Neuronal stem cell (in vitro differentiated cells): ENCODE results near the gene MRAP2.
"Not testable (repeated sequence)": the region's sequence is repeated elsewhere in the genome, so short reads cannot be mapped to it uniquely, and the experiment has no call there.

Experiments
- DNase-seq: peaks from one replicate; pipeline ENCODE4 v3.0.0-alpha.2; 2013; ENCODE audit warnings: low spot score
- H2AFZ ChIP-seq: one replicate; pipeline ENCODE4 v1.6.1; 2013; ENCODE audit warnings: mild to moderate bottlenecking, low read length, inconsistent platforms
- H2AK5ac ChIP-seq: 2 replicates; pipeline ENCODE4 v1.6.1; 2013; ENCODE audit warnings: low read depth, mild to moderate bottlenecking, inconsistent platforms, low read length, moderate library complexity, mixed read lengths
- H2BK120ac ChIP-seq: 2 replicates; pipeline ENCODE4 v1.6.1; 2013; ENCODE audit warnings: low read depth, mild to moderate bottlenecking, inconsistent platforms, low read length, moderate library complexity, mixed read lengths
- H2BK12ac ChIP-seq: one replicate; pipeline ENCODE4 v1.6.1; 2013; ENCODE audit warnings: low read length, inconsistent platforms
- H2BK15ac ChIP-seq: 2 replicates; pipeline ENCODE4 v1.6.1; 2013; ENCODE audit warnings: mild to moderate bottlenecking, low read length, inconsistent platforms, mixed read lengths
- H2BK5ac ChIP-seq: one replicate; pipeline ENCODE4 v1.6.1; 2013; ENCODE audit warnings: inconsistent platforms, mild to moderate bottlenecking, low read length, moderate library complexity
- H3K14ac ChIP-seq: one replicate; pipeline ENCODE4 v1.6.1; 2013; ENCODE audit warnings: low read length, inconsistent platforms
- H3K18ac ChIP-seq: 2 replicates; pipeline ENCODE4 v1.6.1; 2013; ENCODE audit warnings: low read length, inconsistent platforms
- H3K23ac ChIP-seq: 2 replicates; pipeline ENCODE4 v1.6.1; 2013; ENCODE audit warnings: low read depth, mild to moderate bottlenecking, mixed read lengths, low read length, inconsistent platforms; ENCODE audit not compliant: poor library complexity
- H3K27ac ChIP-seq: replicated peaks from 3 replicates; pipeline ENCODE4 v1.5.1; 2013; ENCODE audit warnings: low read length, inconsistent platforms
- H3K27me3 ChIP-seq, 3 experiments: 2 replicates each; pipeline ENCODE4 v1.6.1; 2013; ENCODE audit warnings: low read length in 3 of 3, mild to moderate bottlenecking in 2 of 3, inconsistent platforms in 1 of 3, low read depth in 1 of 3, mixed read lengths in 1 of 3, moderate library complexity in 1 of 3; ENCODE audit not compliant: control insufficient read depth in 3 of 3, insufficient read depth in 3 of 3
- H3K36me3 ChIP-seq, 2 donors: replicated peaks in 1 of 2; 2 replicates each; pipeline ENCODE4 v1.6.1; 2013; ENCODE audit warnings: low read length in 2 of 2; ENCODE audit not compliant: control insufficient read depth in 2 of 2, insufficient read depth in 2 of 2
- H3K4ac ChIP-seq: 2 replicates; pipeline ENCODE4 v1.6.1; 2013; ENCODE audit warnings: inconsistent platforms, mild to moderate bottlenecking, low read length, moderate library complexity
- H3K4me1 ChIP-seq, 2 donors: 1 replicate in 1 of 2; 2 replicates in 1 of 2; pipeline ENCODE4 v1.6.1; 2013; ENCODE audit warnings: low read length in 2 of 2, low read depth in 1 of 2; ENCODE audit not compliant: control insufficient read depth in 2 of 2, insufficient read depth in 1 of 2
- H3K4me2 ChIP-seq: one replicate; pipeline ENCODE4 v1.6.1; 2013; ENCODE audit warnings: mild to moderate bottlenecking, low read length, inconsistent platforms; ENCODE audit not compliant: insufficient read depth, poor library complexity, severe bottlenecking
- H3K4me3 ChIP-seq, 2 donors: 2 replicates each; pipeline ENCODE4 v1.5.1; 2013; ENCODE audit warnings: low read length in 2 of 2, mild to moderate bottlenecking in 2 of 2, inconsistent platforms in 1 of 2, moderate library complexity in 1 of 2
- H3K79me1 ChIP-seq: one replicate; pipeline ENCODE4 v1.6.1; 2013; ENCODE audit warnings: low read depth, mild to moderate bottlenecking, inconsistent platforms, low read length, moderate library complexity
- H3K9ac ChIP-seq: one replicate; pipeline ENCODE4 v1.6.1; 2013; ENCODE audit warnings: mild to moderate bottlenecking, low read depth, low read length, inconsistent platforms; ENCODE audit not compliant: poor library complexity
- H3K9me3 ChIP-seq, 2 donors: replicated peaks in 1 of 2; 2 replicates each; pipeline versions ENCODE3 to v1.6.1; 2013; ENCODE audit warnings: low read length in 2 of 2, mild to moderate bottlenecking in 2 of 2, inconsistent platforms in 1 of 2, low read depth in 1 of 2, mixed read lengths in 1 of 2, moderate library complexity in 1 of 2; ENCODE audit not compliant: control insufficient read depth in 2 of 2, insufficient read depth in 1 of 2
- H4K8ac ChIP-seq: one replicate; pipeline ENCODE4 v1.6.1; 2013; ENCODE audit warnings: low read depth, mild to moderate bottlenecking, inconsistent platforms, low read length, moderate library complexity
- H4K91ac ChIP-seq: one replicate; pipeline ENCODE4 v1.6.1; 2013; ENCODE audit warnings: low read length, low read depth, mild to moderate bottlenecking, inconsistent platforms; ENCODE audit not compliant: poor library complexity
- WGBS, 2 donors: extraction: QIAGEN DNeasy Blood & Tissue Kit; methylation state at CpG; one replicate each; pipeline ENCODE4 v1.1.7; 2013; ENCODE audit warnings: missing lambda C conversion rate in 2 of 2, mixed read lengths in 1 of 2; ENCODE audit not compliant: insufficient read length in 2 of 2, insufficient replicate concordance in 1 of 2; ENCODE audit errors: extremely low coverage in 2 of 2; 5-methylcytosine and 5-hydroxymethylcytosine counted together

MRAP2 gene

GRCh38 chr6:84028350-84028749, 5.2 kb upstream of the MRAP2 start:
- H2BK12ac ChIP-seq, result no peak overlapping the region
- H3K27ac ChIP-seq, result no peak overlapping the region
- H2AFZ ChIP-seq, result no peak overlapping the region
- no peak overlapping the region for H2AK5ac ChIP-seq
- H3K23ac ChIP-seq, result no peak overlapping the region
- H3K4ac ChIP-seq, result no peak overlapping the region
- no peak overlapping the region for H3K9ac ChIP-seq
- no peak overlapping the region for H4K8ac ChIP-seq
- no peak overlapping the region for H3K14ac ChIP-seq
- H2BK5ac ChIP-seq, result no peak overlapping the region
- no CpG with 5 or more reads among the region's 1 CpG for WGBS, 2 donors
- no peak overlapping the region for H3K4me3 ChIP-seq
- H2BK120ac ChIP-seq, result no peak overlapping the region
- peaks cover 0 to 15% (median 4%) of the 10 kb centered on the region in 3 experiments for H3K27me3 ChIP-seq
- no peak overlapping the region for H3K4me2 ChIP-seq
- H4K91ac ChIP-seq, result no peak overlapping the region
- no peak overlapping the region for H2BK15ac ChIP-seq
- H3K18ac ChIP-seq, result no peak overlapping the region
- peaks cover 0 to 5% of the 10 kb centered on the region in 2 donors for H3K9me3 ChIP-seq
- peaks cover 6 to 7% of the 10 kb centered on the region in 2 donors for H3K4me1 ChIP-seq
- H3K79me1 ChIP-seq, result no peaks in the 10 kb centered on the region
- DNase-seq, result no peak
- no peaks in the 10 kb centered on the region for H3K36me3 ChIP-seq

DNA sequence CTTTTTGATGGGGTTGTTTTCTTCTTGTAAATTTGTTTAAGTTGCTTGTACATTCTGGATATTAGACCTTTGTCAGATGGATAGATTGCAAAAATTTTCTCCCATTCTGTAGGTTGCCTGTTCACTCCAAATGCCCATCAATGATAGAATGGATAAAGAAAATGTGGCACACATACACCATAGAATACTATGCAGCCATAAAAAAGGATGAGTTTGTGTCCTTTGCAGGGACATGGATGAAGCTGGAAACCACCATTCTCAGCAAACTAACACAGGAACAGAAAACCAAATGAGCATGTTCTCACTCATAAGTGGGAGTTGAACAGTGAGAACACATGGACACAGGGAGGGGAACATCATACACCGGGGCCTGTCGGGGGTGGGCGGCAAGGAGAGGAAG, 1.6 kb upstream of the MRAP2 start:
- peaks cover 0 to 27% (median 16%) of the 10 kb centered on the region in 3 experiments for H3K27me3 ChIP-seq
- H2BK15ac ChIP-seq, H3K9ac ChIP-seq, H3K27ac ChIP-seq, H3K4ac ChIP-seq, H2AK5ac ChIP-seq, H3K14ac ChIP-seq, H3K9me3 ChIP-seq, H2BK120ac ChIP-seq, H2AFZ ChIP-seq, H3K4me3 ChIP-seq, H2BK5ac ChIP-seq, DNase-seq, H3K36me3 ChIP-seq, H2BK12ac ChIP-seq, H3K79me1 ChIP-seq, H3K18ac ChIP-seq, H4K91ac ChIP-seq, H3K23ac ChIP-seq, H4K8ac ChIP-seq, H3K4me2 ChIP-seq: not testable (repeated sequence)
- no CpG with 5 or more reads among the region's 3 CpGs for WGBS, 2 donors
- H3K4me1 ChIP-seq, result peaks cover 6 to 10% of the 10 kb centered on the region in 2 donors

GRCh38 chr6:84035484-84035883, 1.9 kb downstream of the MRAP2 start:
- H2BK120ac ChIP-seq, result no peak overlapping the region
- no peak overlapping the region for H2AFZ ChIP-seq
- H4K8ac ChIP-seq, result no peak overlapping the region
- H3K4me2 ChIP-seq, result no peak overlapping the region
- no peak overlapping the region for H2BK5ac ChIP-seq
- H3K4me1 ChIP-seq, result peaks cover 6 to 10% of the 10 kb centered on the region in 2 donors
- H3K36me3 ChIP-seq, result no peaks in the 10 kb centered on the region
- no peak overlapping the region for H3K23ac ChIP-seq
- DNase-seq, result no peak
- H3K27ac ChIP-seq, result no peak overlapping the region
- H3K9ac ChIP-seq, result no peak overlapping the region
- H3K18ac ChIP-seq, result no peak overlapping the region
- no peaks in the 10 kb centered on the region for H3K79me1 ChIP-seq
- no peak overlapping the region for H4K91ac ChIP-seq
- H3K9me3 ChIP-seq, result peaks cover 0 to 5% of the 10 kb centered on the region in 2 donors
- no peak overlapping the region for H3K4ac ChIP-seq
- H2BK12ac ChIP-seq, result no peak overlapping the region
- H3K14ac ChIP-seq, result no peak overlapping the region
- peaks cover 0 to 21% (median 16%) of the 10 kb centered on the region in 3 experiments for H3K27me3 ChIP-seq
- H2BK15ac ChIP-seq, result no peak overlapping the region
- no peak overlapping the region for H2AK5ac ChIP-seq
- no CpG with 5 or more reads among the region's 6 CpGs for WGBS, 2 donors
- no peak overlapping the region for H3K4me3 ChIP-seq

GRCh38 chr6:84037425-84038089, 4.0 kb downstream of the MRAP2 start:
- peaks cover 5 to 8% of the 10 kb centered on the region in 2 donors for H3K9me3 ChIP-seq
- H4K8ac ChIP-seq, result no peak overlapping the region
- H2BK12ac ChIP-seq, result no peak overlapping the region
- peak overlapping the region; percentile 58 for H3K23ac ChIP-seq
- no peak overlapping the region for H3K4me2 ChIP-seq
- peaks cover 0 to 20% (median 16%) of the 10 kb centered on the region in 3 experiments for H3K27me3 ChIP-seq
- peaks cover 0 to 6% of the 10 kb centered on the region in 2 donors for H3K4me1 ChIP-seq
- no peak overlapping the region for H2AFZ ChIP-seq
- H3K4me3 ChIP-seq, result no peak overlapping the region
- no peak for DNase-seq
- no peak overlapping the region for H3K4ac ChIP-seq
- no CpG with 5 or more reads among the region's 24 CpGs for WGBS, 2 donors
- no peak overlapping the region for H2BK5ac ChIP-seq
- no peaks in the 10 kb centered on the region for H3K36me3 ChIP-seq
- no peak overlapping the region for H2BK15ac ChIP-seq
- no peak overlapping the region for H2BK120ac ChIP-seq
- H2AK5ac ChIP-seq, result no peak overlapping the region
- H3K27ac ChIP-seq, result no peak overlapping the region
- no peaks in the 10 kb centered on the region for H3K79me1 ChIP-seq
- H3K14ac ChIP-seq, result no peak overlapping the region
- H3K9ac ChIP-seq, result no peak overlapping the region
- no peak overlapping the region for H4K91ac ChIP-seq
- no peak overlapping the region for H3K18ac ChIP-seq
